ENCODE results near the gene CACNB4.
"Not testable (repeated sequence)": the region's sequence is repeated elsewhere in the genome, so short reads cannot be mapped to it uniquely, and the experiment has no call there.

Gene CACNB4

GRCh38 chr2:151826737-151827157, 272.1 kb downstream of the CACNB4 start:
- no peak for DNase-seq (ENCODE audit: low spot score)

- no peak for DNase-seq (ENCODE audit: low spot score)
Measured at GRCh38 chr2:151824886-151825285, 274.0 kb downstream of the CACNB4 start.

- no peak for DNase-seq (ENCODE audit: low spot score)
Measured at GRCh38 chr2:151823651-151824050, 275.2 kb downstream of the CACNB4 start.

- DNase-seq (ENCODE audit: low spot score) = no peak
Measured at GRCh38 chr2:151819920-151820319, 278.9 kb downstream of the CACNB4 start.

GRCh38 chr2:151817929-151818328, 280.9 kb downstream of the CACNB4 start:
- DNase-seq (ENCODE audit: low spot score) = no peak

GRCh38 chr2:151816843-151817242, 282.0 kb downstream of the CACNB4 start:
- DNase-seq (ENCODE audit: low spot score) = no peak

GRCh38 chr2:151815821-151816489, 282.9 kb downstream of the CACNB4 start:
- no peak for DNase-seq (ENCODE audit: low spot score)

- no peak for DNase-seq (ENCODE audit: low spot score)
Measured at GRCh38 chr2:151810489-151810888, 288.4 kb downstream of the CACNB4 start.

- no peak for DNase-seq (ENCODE audit: low spot score)
Measured at GRCh38 chr2:151809073-151809383, 289.8 kb downstream of the CACNB4 start.

GRCh38 chr2:151808258-151809072, 290.4 kb downstream of the CACNB4 start:
- DNase-seq (ENCODE audit: low spot score) = no peak

- DNase-seq (ENCODE audit: low spot score) = no peak
Measured at GRCh38 chr2:151805961-151806360, 292.9 kb downstream of the CACNB4 start.

GRCh38 chr2:151805343-151805742, 293.5 kb downstream of the CACNB4 start:
- DNase-seq (ENCODE audit: low spot score) = no peak

GRCh38 chr2:151803811-151804210, 295.0 kb downstream of the CACNB4 start:
- DNase-seq (ENCODE audit: low spot score) = no peak

GRCh38 chr2:151802315-151802714, 296.5 kb downstream of the CACNB4 start:
- DNase-seq (ENCODE audit: low spot score) = no peak

GRCh38 chr2:151799886-151800292, 299.0 kb downstream of the CACNB4 start:
- no peak for DNase-seq (ENCODE audit: low spot score)

GRCh38 chr2:151796774-151797173, 302.1 kb downstream of the CACNB4 start:
- DNase-seq (ENCODE audit: low spot score) = no peak

GRCh38 chr2:151795646-151796240, 303.1 kb downstream of the CACNB4 start:
- no peak for DNase-seq (ENCODE audit: low spot score)

GRCh38 chr2:151794422-151794821, 304.4 kb downstream of the CACNB4 start:
- DNase-seq (ENCODE audit: low spot score) = not testable (repeated sequence)

GRCh38 chr2:151793123-151793522, 305.7 kb downstream of the CACNB4 start:
- no peak for DNase-seq (ENCODE audit: low spot score)

GRCh38 chr2:151792589-151792988, 306.3 kb downstream of the CACNB4 start:
- no peak for DNase-seq (ENCODE audit: low spot score)

GRCh38 chr2:151791545-151791944, 307.3 kb downstream of the CACNB4 start:
- no peak for DNase-seq (ENCODE audit: low spot score)

GRCh38 chr2:151790689-151791088, 308.2 kb downstream of the CACNB4 start:
- DNase-seq (ENCODE audit: low spot score) = no peak
